ENCODE measurements around the gene OVOL3. TPM values are rescaled to one million over a fixed set of nuclear protein-coding genes. Genes with fewer than 3 reads are reported as not detected.
A peak's percentile ranks its signal among the peaks of the same experiment; 100 is the strongest.

OVOL3 gene
- total RNA-seq, 4 donors from 2014 or later, result not detected

- intact Hi-C loops (cut with DNase I), result no loop called here
- TF ChIP-seq POLR2A (IDR thresholded peaks at IDR 0.05; ENCODE audit: low read depth), result no peak
- no peak for DNase-seq (ENCODE audit: extremely low spot score)
These were observed 41.0 kb downstream of the OVOL3 start for GRCh38 chr19:36152019-36152351.

GRCh38 chr19:36152352-36153091 is 41.6 kb downstream of the OVOL3 start, which contains the start of gene COX7A1:
Gene COX7A1 (minus strand): TSS chr19:36152447. CDS start chr19:36152407, 40 bp downstream.
- H3K36me3 ChIP-seq, result peaks cover 16 to 37% (median 34%) of the 10 kb centered on the region in 4 donors
- no peaks in the 10 kb centered on the region for H3K9me3 ChIP-seq
- peaks cover 31 to 53% (median 36%) of the 10 kb centered on the region in 4 donors for H3K4me1 ChIP-seq
- no peaks in the 10 kb centered on the region for H3K27me3 ChIP-seq
- peak within 1 kb of the TSS; percentile 52 to 74 (median 64) for H3K4me3 ChIP-seq
- peak; percentile 92 for DNase-seq (ENCODE audit: extremely low spot score)
- no peak for TF ChIP-seq CTCF (IDR thresholded peaks at IDR 0.05)
- TF ChIP-seq POLR2AphosphoS5 (IDR thresholded peaks at IDR 0.05), result peak; percentile 92 to 94
- TF ChIP-seq POLR2A (IDR thresholded peaks at IDR 0.05; ENCODE audit: low read depth), result peak; percentile 55
- no peak for TF ChIP-seq EP300 (IDR thresholded peaks at IDR 0.05)
- intact Hi-C loops (cut with DNase I), result no loop called here
- WGBS, result 10% methylated on average over 11 of the region's 40 CpGs
- peak within 1 kb of the TSS; percentile 92 to 98 (median 96) for H3K27ac ChIP-seq (replicated peaks in 1 of 4)

More at GRCh38 chr19:36152019-36152351, 41.0 kb downstream of the OVOL3 start:
- H3K4me3 ChIP-seq, result peak overlapping the region; percentile 52 to 74 (median 64)
- 36% methylated on average over 15 of the region's 16 CpGs for WGBS
- peaks cover 21 to 43% (median 39%) of the 10 kb centered on the region in 4 donors for H3K36me3 ChIP-seq
- no peaks in the 10 kb centered on the region for H3K9me3 ChIP-seq
- peak overlapping the region; percentile 92 to 98 (median 96) for H3K27ac ChIP-seq (replicated peaks in 1 of 4)
- H3K4me1 ChIP-seq, result peaks cover 31 to 53% (median 36%) of the 10 kb centered on the region in 4 donors
- no peaks in the 10 kb centered on the region for H3K27me3 ChIP-seq

GRCh38 chr19:36153126-36153525 is 42.2 kb downstream of the OVOL3 start:
- H3K4me1 ChIP-seq, result peaks cover 31 to 53% (median 36%) of the 10 kb centered on the region in 4 donors
- H3K36me3 ChIP-seq, result peaks cover 10 to 31% (median 28%) of the 10 kb centered on the region in 4 donors
- peak overlapping the region; percentile 92 to 98 (median 96) for H3K27ac ChIP-seq (replicated peaks in 1 of 4)
- peak overlapping the region; percentile 52 to 74 (median 64) for H3K4me3 ChIP-seq
- no peaks in the 10 kb centered on the region for H3K27me3 ChIP-seq
- 85% methylated on average over 10 of the region's 10 CpGs for WGBS
- TF ChIP-seq POLR2AphosphoS5 (IDR thresholded peaks at IDR 0.05) (no peak), POLR2A (IDR thresholded peaks at IDR 0.05; ENCODE audit: low read depth) (no peak), EP300 (IDR thresholded peaks at IDR 0.05) (no peak), CTCF (IDR thresholded peaks at IDR 0.05) (no peak)
- H3K9me3 ChIP-seq, result no peaks in the 10 kb centered on the region
- intact Hi-C loops (cut with DNase I), result no loop called here
- DNase-seq (ENCODE audit: extremely low spot score), result no peak

GRCh38 chr19:36160821-36161596 is 50.1 kb downstream of the OVOL3 start:
- H3K27ac ChIP-seq (replicated peaks in 1 of 4), result no peak overlapping the region
- no peak for DNase-seq (ENCODE audit: extremely low spot score)
- TF ChIP-seq EP300 (IDR thresholded peaks at IDR 0.05) (no peak), POLR2A (IDR thresholded peaks at IDR 0.05; ENCODE audit: low read depth) (no peak), CTCF (IDR thresholded peaks at IDR 0.05) (no peak), POLR2AphosphoS5 (IDR thresholded peaks at IDR 0.05) (no peak)
- peaks cover 0 to 21% (median 11%) of the 10 kb centered on the region in 4 donors for H3K36me3 ChIP-seq
- H3K4me3 ChIP-seq, result no peak overlapping the region
- intact Hi-C loops (cut with DNase I), result no loop called here
- no peaks in the 10 kb centered on the region for H3K4me1 ChIP-seq
- 93% methylated on average over 7 of the region's 7 CpGs for WGBS
- H3K27me3 ChIP-seq, result no peaks in the 10 kb centered on the region
- no peaks in the 10 kb centered on the region for H3K9me3 ChIP-seq

Other genes with a start within 250 kb of the OVOL3 start
- 10 to 100 TPM in 2 of 4 donors, 1 to 10 TPM in 2; 4.6 to 14.6 (median 8.8) TPM for gene APLP1, start 242.6 kb upstream of the OVOL3 start, total RNA-seq
- gene NFKBID, start 210.6 kb upstream of the OVOL3 start, total RNA-seq, result 1 to 10 TPM; 2.5 to 6.2 (median 5.3) TPM
- gene HCST, start 208.6 kb upstream of the OVOL3 start, total RNA-seq, result 10 to 100 TPM in 1 of 4 donors, 1 to 10 TPM in 1, not detected in 2; 3.7 to 14.6 TPM
- gene TYROBP, start 202.8 kb upstream of the OVOL3 start, total RNA-seq, result 100 to 1,000 TPM in 1 of 4 donors, 10 to 100 TPM in 3; 47.1 to 145 (median 50.7) TPM
- gene LRFN3, start 174.8 kb upstream of the OVOL3 start, total RNA-seq, result 10 to 100 TPM in 3 of 4 donors, 1 to 10 TPM in 1; 7.5 to 22.6 (median 15.3) TPM
- 10 to 100 TPM; 44.0 to 60.3 (median 50.2) TPM for gene SDHAF1, start 116.0 kb upstream of the OVOL3 start, total RNA-seq
- gene SYNE4, start 102.3 kb upstream of the OVOL3 start, total RNA-seq, result 1 to 10 TPM in 1 of 4 donors, not detected in 3; 1.3 TPM
- 10 to 100 TPM; 27.0 to 43.6 (median 35.5) TPM for gene ALKBH6, start 96.9 kb upstream of the OVOL3 start, total RNA-seq
- gene CLIP3, start 78.3 kb upstream of the OVOL3 start, total RNA-seq, result 10 to 100 TPM; 39.9 to 73.3 (median 51.4) TPM
- gene THAP8, start 56.9 kb upstream of the OVOL3 start, total RNA-seq, result 10 to 100 TPM in 2 of 4 donors, 1 to 10 TPM in 2; 6.3 to 21.3 (median 12.1) TPM
- under 1 TPM in 3 of 4 donors, not detected in 1; 0.26 to 0.52 (median 0.50) TPM for gene WDR62, start 56.2 kb upstream of the OVOL3 start, total RNA-seq
- gene POLR2I, start 3.7 kb downstream of the OVOL3 start, total RNA-seq, result 100 to 1,000 TPM in 2 of 4 donors, 10 to 100 TPM in 2; 64.8 to 152 (median 85.7) TPM
- 100 to 1,000 TPM; 164 to 230 (median 192) TPM for gene TBCB, start 4.3 kb downstream of the OVOL3 start, total RNA-seq
- 100 to 1,000 TPM; 212 to 245 (median 229) TPM for gene CAPNS1, start 28.9 kb downstream of the OVOL3 start, total RNA-seq
- gene COX7A1, start 41.3 kb downstream of the OVOL3 start, total RNA-seq, result 100 to 1,000 TPM in 2 of 4 donors, 10 to 100 TPM in 2; 65.8 to 231 (median 101) TPM
- 1 to 10 TPM; 4.6 to 5.7 (median 5.1) TPM for gene ZNF565, start 103.5 kb downstream of the OVOL3 start, total RNA-seq
- gene ZNF146, start 104.0 kb downstream of the OVOL3 start, total RNA-seq, result 10 to 100 TPM; 44.9 to 78.2 (median 49.9) TPM